DND-41 (cell line): Measurements from ENCODE around the gene FAM222B.

Source experiments
- EZH2 ChIP-seq: IDR thresholded peaks from 3 replicates; pipeline ENCODE4 v1.6.1; 2012; ENCODE audit warnings: borderline replicate concordance, low read depth, mild to moderate bottlenecking, moderate library complexity, low read length, inconsistent platforms; ENCODE audit not compliant: severe bottlenecking
- TF ChIP-seq, protein P1 (sequence below): IDR thresholded peaks from 2 replicates; pipeline ENCODE4 v1.5.1; 2012; ENCODE audit warnings: borderline replicate concordance, low read length, moderate library complexity, mild to moderate bottlenecking; ENCODE audit not compliant: poor library complexity, severe bottlenecking; ENCODE audit errors: extremely low read depth

DNA sequence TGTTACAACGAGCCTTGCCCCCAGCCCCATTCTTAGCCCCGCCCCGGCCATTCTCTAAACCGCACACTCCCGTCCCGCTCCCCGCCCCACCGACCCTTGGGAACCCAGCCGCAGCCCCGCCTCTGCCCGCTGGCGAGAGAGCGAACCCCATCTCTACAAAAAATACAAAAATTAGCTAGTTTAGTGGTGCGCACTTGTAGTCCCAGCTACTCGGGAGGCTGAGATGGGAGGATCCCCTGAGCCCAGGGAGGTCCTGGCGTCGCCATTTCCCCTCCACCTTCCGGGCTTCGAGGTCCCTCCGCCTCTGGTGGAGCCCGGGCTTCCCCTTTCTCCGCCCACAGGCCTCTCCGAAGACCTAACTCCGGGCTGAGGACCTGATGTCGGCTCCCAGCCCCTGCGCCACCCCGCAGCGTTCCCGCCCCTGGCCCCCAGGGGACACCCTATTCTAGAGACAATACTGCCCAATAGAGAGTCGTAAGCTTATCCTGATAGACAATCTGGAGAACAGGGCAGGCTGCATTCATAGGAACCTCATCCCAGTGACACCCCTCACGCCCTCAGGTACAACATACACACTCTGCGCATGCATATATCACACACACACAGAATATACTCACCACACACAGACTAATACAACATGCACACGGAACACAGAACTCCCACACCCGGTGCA is 130.4 kb downstream of the FAM222B start:
- TF ChIP-seq, protein P1, sequence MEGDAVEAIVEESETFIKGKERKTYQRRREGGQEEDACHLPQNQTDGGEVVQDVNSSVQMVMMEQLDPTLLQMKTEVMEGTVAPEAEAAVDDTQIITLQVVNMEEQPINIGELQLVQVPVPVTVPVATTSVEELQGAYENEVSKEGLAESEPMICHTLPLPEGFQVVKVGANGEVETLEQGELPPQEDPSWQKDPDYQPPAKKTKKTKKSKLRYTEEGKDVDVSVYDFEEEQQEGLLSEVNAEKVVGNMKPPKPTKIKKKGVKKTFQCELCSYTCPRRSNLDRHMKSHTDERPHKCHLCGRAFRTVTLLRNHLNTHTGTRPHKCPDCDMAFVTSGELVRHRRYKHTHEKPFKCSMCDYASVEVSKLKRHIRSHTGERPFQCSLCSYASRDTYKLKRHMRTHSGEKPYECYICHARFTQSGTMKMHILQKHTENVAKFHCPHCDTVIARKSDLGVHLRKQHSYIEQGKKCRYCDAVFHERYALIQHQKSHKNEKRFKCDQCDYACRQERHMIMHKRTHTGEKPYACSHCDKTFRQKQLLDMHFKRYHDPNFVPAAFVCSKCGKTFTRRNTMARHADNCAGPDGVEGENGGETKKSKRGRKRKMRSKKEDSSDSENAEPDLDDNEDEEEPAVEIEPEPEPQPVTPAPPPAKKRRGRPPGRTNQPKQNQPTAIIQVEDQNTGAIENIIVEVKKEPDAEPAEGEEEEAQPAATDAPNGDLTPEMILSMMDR, result peak; percentile 23
- TF ChIP-seq EZH2, result no peak
